H9 (cell line): ENCODE results near the gene ACSF3. TPM values are rescaled to one million over a fixed set of nuclear protein-coding genes. Genes with fewer than 3 reads are reported as not detected.

Experiments
- DNase-seq: peaks from one replicate; pipeline ENCODE4 v3.0.0-alpha.2; 2017
- H2AFZ ChIP-seq: one replicate; pipeline ENCODE4 v1.6.1; 2013; ENCODE audit warnings: mild to moderate bottlenecking, low read length, control low read depth, moderate library complexity
- H2AK5ac ChIP-seq: 2 replicates; pipeline ENCODE4 v1.6.1; 2013; ENCODE audit warnings: low read length, control low read depth, mixed read lengths; ENCODE audit not compliant: insufficient read length
- H2BK120ac ChIP-seq: one replicate; pipeline ENCODE4 v1.6.1; 2013; ENCODE audit warnings: low read depth, mild to moderate bottlenecking, low read length, control low read depth, inconsistent platforms; ENCODE audit not compliant: poor library complexity, severe bottlenecking
- H2BK12ac ChIP-seq: 2 replicates; pipeline ENCODE4 v1.6.1; 2013; ENCODE audit warnings: low read length, control low read depth, mixed read lengths, low read depth; ENCODE audit not compliant: insufficient read length
- H2BK15ac ChIP-seq: 2 replicates; pipeline ENCODE4 v1.6.1; 2013; ENCODE audit warnings: low read depth, low read length, control low read depth
- H2BK20ac ChIP-seq: one replicate; pipeline ENCODE4 v1.6.1; 2013; ENCODE audit warnings: low read depth, mild to moderate bottlenecking, low read length, control low read depth, inconsistent platforms; ENCODE audit not compliant: poor library complexity, severe bottlenecking
- H2BK5ac ChIP-seq: 2 replicates; pipeline ENCODE4 v1.6.1; 2013; ENCODE audit warnings: low read length, control low read depth, mixed read lengths; ENCODE audit not compliant: insufficient read length
- H3K14ac ChIP-seq: 2 replicates; pipeline ENCODE4 v1.6.1; 2013; ENCODE audit warnings: low read length, control low read depth; ENCODE audit not compliant: insufficient read depth
- H3K18ac ChIP-seq: 2 replicates; pipeline ENCODE4 v1.6.1; 2013; ENCODE audit warnings: low read depth, mild to moderate bottlenecking, mixed read lengths, low read length, control low read depth; ENCODE audit not compliant: insufficient read length
- H3K23ac ChIP-seq: 2 replicates; pipeline ENCODE4 v1.6.1; 2013; ENCODE audit warnings: low read length, control low read depth, mixed read lengths, low read depth; ENCODE audit not compliant: insufficient read length
- H3K23me2 ChIP-seq: 2 replicates; pipeline ENCODE4 v1.6.1; 2013; ENCODE audit warnings: low read depth, mild to moderate bottlenecking, mixed read lengths, low read length, control low read depth; ENCODE audit not compliant: insufficient read length, poor library complexity, severe bottlenecking
- H3K27ac ChIP-seq: 2 replicates; pipeline ENCODE4 v1.5.1; 2013; ENCODE audit warnings: low read length, control low read depth, mixed read lengths, low read depth; ENCODE audit not compliant: insufficient read length
- H3K27me3 ChIP-seq: 2 replicates; pipeline ENCODE4 v1.6.1; 2013; ENCODE audit warnings: low read length, control low read depth, inconsistent platforms; ENCODE audit not compliant: insufficient read depth
- H3K4ac ChIP-seq: 2 replicates; pipeline ENCODE4 v1.6.1; 2013; ENCODE audit warnings: low read depth, mild to moderate bottlenecking, control low read depth, inconsistent platforms, low read length, moderate library complexity
- H3K4me1 ChIP-seq: 2 replicates; pipeline ENCODE4 v1.6.1; 2013; ENCODE audit warnings: low read length, control low read depth, inconsistent platforms; ENCODE audit not compliant: insufficient read depth
- H3K4me2 ChIP-seq: 2 replicates; pipeline ENCODE4 v1.6.1; 2013; ENCODE audit warnings: low read length, control low read depth, mixed read lengths; ENCODE audit not compliant: insufficient read length, insufficient read depth
- H3K56ac ChIP-seq: 2 replicates; pipeline ENCODE4 v1.6.1; 2013; ENCODE audit warnings: low read depth, mild to moderate bottlenecking, mixed read lengths, low read length, control low read depth; ENCODE audit not compliant: insufficient read length
- H3K79me1 ChIP-seq: 2 replicates; pipeline ENCODE4 v1.6.1; 2013; ENCODE audit warnings: low read depth, mild to moderate bottlenecking, moderate library complexity, low read length, control low read depth, inconsistent platforms; ENCODE audit not compliant: insufficient read depth, poor library complexity, severe bottlenecking
- H3K79me2 ChIP-seq: 2 replicates; pipeline ENCODE4 v1.6.1; 2013; ENCODE audit warnings: low read length, control low read depth, inconsistent platforms; ENCODE audit not compliant: insufficient read depth
- H3K9ac ChIP-seq: 2 replicates; pipeline ENCODE4 v1.6.1; 2013; ENCODE audit warnings: low read length, control low read depth, mixed read lengths; ENCODE audit not compliant: insufficient read length; ENCODE audit errors: extremely low read depth
- H3K9me3 ChIP-seq: one replicate; pipeline ENCODE4 v1.6.1; 2013; ENCODE audit warnings: low read depth, low read length, inconsistent platforms; ENCODE audit not compliant: control insufficient read depth
- H3T11ph ChIP-seq: one replicate; pipeline ENCODE4 v1.6.1; 2013; ENCODE audit warnings: mild to moderate bottlenecking, low read length, control low read depth, inconsistent platforms
- H4K20me1 ChIP-seq: one replicate; pipeline ENCODE4 v1.6.1; 2013; ENCODE audit not compliant: control insufficient read depth, insufficient read length, insufficient read depth
- H4K5ac ChIP-seq: 2 replicates; pipeline ENCODE4 v1.6.1; 2013; ENCODE audit warnings: low read depth, mild to moderate bottlenecking, mixed read lengths, low read length, control low read depth; ENCODE audit not compliant: insufficient read length
- H4K8ac ChIP-seq: replicated peaks from 2 replicates; pipeline ENCODE4 v1.6.1; 2013; ENCODE audit warnings: low read length, control low read depth, mixed read lengths, low read depth; ENCODE audit not compliant: insufficient read length
- H4K91ac ChIP-seq: 2 replicates; pipeline ENCODE4 v1.6.1; 2013; ENCODE audit warnings: low read depth, mild to moderate bottlenecking, moderate library complexity, mixed read lengths, low read length, control low read depth; ENCODE audit not compliant: insufficient read length
- H3K27ac Mint-ChIP-seq, 3 experiments: 2 replicates in 2 of 3; 3 replicates in 1 of 3; pipeline ENCODE4 v1.8.0; 2020 to 2021; ENCODE audit warnings: mixed read lengths in 3 of 3, mild to moderate bottlenecking in 1 of 3, moderate library complexity in 1 of 3
- H3K27me3 Mint-ChIP-seq: 2 replicates; pipeline ENCODE4 v1.8.0; 2021; ENCODE audit warnings: low read depth, mild to moderate bottlenecking, moderate library complexity, mixed read lengths
- H3K36me3 Mint-ChIP-seq, 3 experiments: 2 replicates in 2 of 3; 3 replicates in 1 of 3; pipeline ENCODE4 v1.8.0; 2020 to 2021; ENCODE audit warnings: low read depth in 3 of 3, mixed read lengths in 3 of 3; ENCODE audit not compliant: insufficient read depth in 1 of 3
- H3K4me1 Mint-ChIP-seq, 2 experiments: 2 replicates each; pipeline ENCODE4 v1.8.0; 2020; ENCODE audit warnings: mixed read lengths in 2 of 2
- H3K4me3 Mint-ChIP-seq, 2 experiments: 2 replicates in 1 of 2; 3 replicates in 1 of 2; pipeline ENCODE4 v1.8.0; 2020 to 2021; ENCODE audit warnings: mild to moderate bottlenecking in 2 of 2, mixed read lengths in 2 of 2, moderate library complexity in 1 of 2
- H3K9me3 Mint-ChIP-seq, 2 experiments: 2 replicates in 1 of 2; 3 replicates in 1 of 2; pipeline ENCODE4 v1.8.0; 2020; ENCODE audit warnings: mild to moderate bottlenecking in 2 of 2, mixed read lengths in 2 of 2, moderate library complexity in 1 of 2
- WGBS: extraction: QIAGEN DNeasy Blood & Tissue Kit; methylation state at CpG from one replicate; pipeline ENCODE4 v1.1.7; 2013; ENCODE audit warnings: missing lambda C conversion rate, low lambda C conversion rate, mixed read lengths; ENCODE audit not compliant: insufficient read length; ENCODE audit errors: extremely low coverage; 5-methylcytosine and 5-hydroxymethylcytosine counted together
- total RNA-seq: library from RNA; stranded (reverse); gene quantifications from 2 replicates; pipeline ENCODE4 v1.2.1, GENCODE V29; 2021
- TF ChIP-seq, protein P1 (sequence below): fragments of 200-600 bp; sonication (generic); conservative IDR thresholded peaks from 3 replicates; pipeline ENCODE4 v1.8.0; 2021; ENCODE audit warnings: antibody characterized with exemption, mild to moderate bottlenecking

ACSF3 gene
- total RNA-seq, 1 experiment from 2014 or later, result 31.3 TPM

DNA sequence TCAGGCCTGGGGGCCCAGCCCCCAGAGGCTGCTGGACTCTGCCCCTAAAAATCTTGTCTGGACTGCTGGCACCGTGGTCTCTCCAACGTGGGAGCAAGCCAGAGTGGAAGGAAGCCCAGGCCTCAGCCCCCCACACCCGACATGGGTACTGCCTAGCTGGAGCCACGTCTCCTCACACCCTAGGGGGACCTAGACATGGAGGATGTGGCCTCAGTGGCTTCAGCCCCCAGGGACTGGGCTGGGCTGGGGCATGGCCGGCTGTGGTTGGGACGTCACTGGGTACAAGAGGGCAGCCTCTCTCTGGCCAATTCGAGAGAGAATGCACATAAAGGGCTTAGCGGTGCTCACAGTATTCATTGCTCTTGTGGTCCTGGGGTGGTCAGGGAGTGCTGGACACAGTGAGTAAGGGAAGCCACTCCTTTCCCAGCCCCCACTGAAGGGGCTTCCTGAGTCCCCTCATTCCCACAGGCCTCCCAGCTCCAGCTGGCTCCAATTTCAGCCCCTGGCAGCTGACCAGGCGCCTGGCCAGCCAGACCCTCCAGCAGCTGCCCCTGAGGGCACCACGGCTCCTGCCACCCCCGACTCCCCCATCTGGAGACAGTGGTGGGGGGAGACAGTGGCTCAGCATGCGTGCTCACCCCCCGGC is 79.0 kb downstream of the ACSF3 start:
- no peak for DNase-seq
- no peak overlapping the region for H3K4me2 ChIP-seq
- H4K5ac ChIP-seq, result no peak overlapping the region
- H3K4ac ChIP-seq, result no peak overlapping the region
- no peak overlapping the region for H3K18ac ChIP-seq
- no peak overlapping the region for H2BK120ac ChIP-seq
- no peak overlapping the region for H4K91ac ChIP-seq
- WGBS, result no CpG with 5 or more reads among the region's 13 CpGs
- no peak overlapping the region for H2AFZ ChIP-seq
- no peaks in the 10 kb centered on the region for H4K20me1 ChIP-seq
- H2BK20ac ChIP-seq, result no peak overlapping the region
- TF ChIP-seq, protein P1, sequence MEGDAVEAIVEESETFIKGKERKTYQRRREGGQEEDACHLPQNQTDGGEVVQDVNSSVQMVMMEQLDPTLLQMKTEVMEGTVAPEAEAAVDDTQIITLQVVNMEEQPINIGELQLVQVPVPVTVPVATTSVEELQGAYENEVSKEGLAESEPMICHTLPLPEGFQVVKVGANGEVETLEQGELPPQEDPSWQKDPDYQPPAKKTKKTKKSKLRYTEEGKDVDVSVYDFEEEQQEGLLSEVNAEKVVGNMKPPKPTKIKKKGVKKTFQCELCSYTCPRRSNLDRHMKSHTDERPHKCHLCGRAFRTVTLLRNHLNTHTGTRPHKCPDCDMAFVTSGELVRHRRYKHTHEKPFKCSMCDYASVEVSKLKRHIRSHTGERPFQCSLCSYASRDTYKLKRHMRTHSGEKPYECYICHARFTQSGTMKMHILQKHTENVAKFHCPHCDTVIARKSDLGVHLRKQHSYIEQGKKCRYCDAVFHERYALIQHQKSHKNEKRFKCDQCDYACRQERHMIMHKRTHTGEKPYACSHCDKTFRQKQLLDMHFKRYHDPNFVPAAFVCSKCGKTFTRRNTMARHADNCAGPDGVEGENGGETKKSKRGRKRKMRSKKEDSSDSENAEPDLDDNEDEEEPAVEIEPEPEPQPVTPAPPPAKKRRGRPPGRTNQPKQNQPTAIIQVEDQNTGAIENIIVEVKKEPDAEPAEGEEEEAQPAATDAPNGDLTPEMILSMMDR, result no peak
- H3K56ac ChIP-seq, result no peak overlapping the region
- no peaks in the 10 kb centered on the region for H3K36me3 Mint-ChIP-seq
- H3K14ac ChIP-seq, result no peak overlapping the region
- H3K23me2 ChIP-seq, result peaks cover 6% of the 10 kb centered on the region
- H2BK15ac ChIP-seq, result no peak overlapping the region
- no peaks in the 10 kb centered on the region for H3K27me3 ChIP-seq
- peaks cover 12 to 26% of the 10 kb centered on the region in 2 experiments for H3K4me1 Mint-ChIP-seq
- no peaks in the 10 kb centered on the region for H3K9me3 ChIP-seq
- peaks cover 18% of the 10 kb centered on the region for H3K27me3 Mint-ChIP-seq
- H3K4me3 Mint-ChIP-seq, result no peak overlapping the region
- H2BK5ac ChIP-seq, result no peak overlapping the region
- H3K27ac ChIP-seq, result no peak overlapping the region
- H3K79me1 ChIP-seq, result no peaks in the 10 kb centered on the region
- H3K9ac ChIP-seq, result no peak overlapping the region
- H3K4me1 ChIP-seq, result no peaks in the 10 kb centered on the region
- no peak overlapping the region for H3T11ph ChIP-seq
- no peaks in the 10 kb centered on the region for H3K79me2 ChIP-seq
- no peak overlapping the region for H3K23ac ChIP-seq
- H2BK12ac ChIP-seq, result no peak overlapping the region
- no peaks in the 10 kb centered on the region for H3K9me3 Mint-ChIP-seq
- H2AK5ac ChIP-seq, result no peak overlapping the region
- no peak overlapping the region for H4K8ac ChIP-seq
- H3K27ac Mint-ChIP-seq, result no peak overlapping the region
